ENCODE data around the gene NECAB2. TPM values are rescaled to one million over a fixed set of nuclear protein-coding genes. Genes with fewer than 3 reads are reported as not detected.

The NECAB2 gene
- polyA plus RNA-seq, 1 donor from 2014 or later, result 12.5 TPM

GRCh38 chr16:83979441-83979840 lies 11.4 kb downstream of the NECAB2 start:
- no peaks in the 10 kb centered on the region for H4K20me1 ChIP-seq (ENCODE audit: insufficient read depth)
- no peak overlapping the region for H3K9ac ChIP-seq (ENCODE audit: low read length)
- no peaks in the 10 kb centered on the region for H3K27me3 ChIP-seq (ENCODE audit: insufficient read depth, low read depth, low read length)
- no peak overlapping the region for H2AFZ ChIP-seq (ENCODE audit: low read depth, low read length)
- no peaks in the 10 kb centered on the region for H3K79me2 ChIP-seq (replicated peaks; ENCODE audit: insufficient read depth, low read length)
- TF ChIP-seq SMC3 (conservative IDR thresholded peaks at IDR 0.05; ENCODE audit: poor library complexity), result no peak
- no peak for TF ChIP-seq POLR2AphosphoS5 (IDR thresholded peaks at IDR 0.05)
- TF ChIP-seq EZH2 (IDR thresholded peaks at IDR 0.05; ENCODE audit: borderline replicate concordance, insufficient read depth, low read length, poor library complexity, severe bottlenecking), result no peak
- TF ChIP-seq EP300 (conservative IDR thresholded peaks at IDR 0.05; ENCODE audit: poor library complexity, severe bottlenecking), result no peak
- no peak for TF ChIP-seq CTCF (IDR thresholded peaks at IDR 0.05; ENCODE audit: poor library complexity, severe bottlenecking)
- TF ChIP-seq REST (IDR thresholded peaks at IDR 0.05; ENCODE audit: borderline replicate concordance), result no peak
- no peak for TF ChIP-seq TAF1 (IDR thresholded peaks at IDR 0.05; ENCODE audit: low read depth)
- TF ChIP-seq MXI1 (conservative IDR thresholded peaks at IDR 0.05; ENCODE audit: poor library complexity, severe bottlenecking), result no peak
- TF ChIP-seq RAD21 (conservative IDR thresholded peaks at IDR 0.05), result no peak
- H3K9me3 ChIP-seq (ENCODE audit: low read length), result peaks cover 4% of the 10 kb centered on the region
- H3K4me3 ChIP-seq (ENCODE audit: low read length), result no peak overlapping the region
- no peaks in the 10 kb centered on the region for H3K9me2 ChIP-seq (ENCODE audit: insufficient read depth, low read length)
- no peaks in the 10 kb centered on the region for H3K36me3 ChIP-seq (ENCODE audit: insufficient read depth, low read length)
- H3F3A ChIP-seq (ENCODE audit: insufficient read depth, low read length, poor library complexity, severe bottlenecking), result no peaks in the 10 kb centered on the region
- no peak overlapping the region for H3K27ac ChIP-seq (ENCODE audit: low read length)
- H3K4me2 ChIP-seq (ENCODE audit: low read length), result no peak overlapping the region

DNA sequence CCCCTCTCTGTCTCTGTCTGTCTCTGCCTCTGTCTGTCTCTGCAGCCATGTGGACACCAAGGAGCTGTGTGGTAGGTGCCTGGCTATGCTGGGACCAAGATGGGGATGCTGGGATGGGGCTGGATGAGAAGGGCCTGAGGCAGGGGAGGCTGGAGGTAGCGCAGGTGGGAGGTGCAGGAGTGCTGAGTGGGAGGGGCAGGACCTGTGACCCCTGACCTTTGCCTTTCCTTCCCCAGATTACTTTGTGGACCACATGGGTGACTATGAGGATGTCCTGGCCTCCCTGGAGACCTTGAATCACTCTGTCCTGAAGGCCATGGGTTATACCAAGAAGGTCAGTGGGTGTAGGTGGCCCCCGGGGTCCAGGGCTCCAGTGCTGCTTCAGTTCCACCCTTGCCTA lies 12.8 kb downstream of the NECAB2 start:
- H3F3A ChIP-seq (ENCODE audit: insufficient read depth, low read length, poor library complexity, severe bottlenecking), result no peaks in the 10 kb centered on the region
- peaks cover 4% of the 10 kb centered on the region for H3K9me3 ChIP-seq (ENCODE audit: low read length)
- no peaks in the 10 kb centered on the region for H3K27me3 ChIP-seq (ENCODE audit: insufficient read depth, low read depth, low read length)
- TF ChIP-seq REST (IDR thresholded peaks at IDR 0.05; ENCODE audit: borderline replicate concordance) (no peak), POLR2AphosphoS5 (IDR thresholded peaks at IDR 0.05) (no peak), EP300 (conservative IDR thresholded peaks at IDR 0.05; ENCODE audit: poor library complexity, severe bottlenecking) (no peak)
- no peaks in the 10 kb centered on the region for H3K79me2 ChIP-seq (replicated peaks; ENCODE audit: insufficient read depth, low read length)
- H3K9me2 ChIP-seq (ENCODE audit: insufficient read depth, low read length), result no peaks in the 10 kb centered on the region
- H2AFZ ChIP-seq (ENCODE audit: low read depth, low read length), result no peak overlapping the region
- H3K36me3 ChIP-seq (ENCODE audit: insufficient read depth, low read length), result no peaks in the 10 kb centered on the region
- no peak overlapping the region for H3K27ac ChIP-seq (ENCODE audit: low read length)
- H3K9ac ChIP-seq (ENCODE audit: low read length), result no peak overlapping the region
- H3K4me3 ChIP-seq (ENCODE audit: low read length), result no peak overlapping the region
- H4K20me1 ChIP-seq (ENCODE audit: insufficient read depth), result no peaks in the 10 kb centered on the region
- H3K4me2 ChIP-seq (ENCODE audit: low read length), result no peak overlapping the region

All from neural cell (in vitro differentiated cells).